ENCODE measurements around the gene OTUB2. TPM values are rescaled to one million over a fixed set of nuclear protein-coding genes. Genes with fewer than 3 reads are reported as not detected.

OTUB2 gene
- total RNA-seq, 6 experiments from 2014 or later, result 0.59 to 3.7 (median 0.85) TPM

DNA sequence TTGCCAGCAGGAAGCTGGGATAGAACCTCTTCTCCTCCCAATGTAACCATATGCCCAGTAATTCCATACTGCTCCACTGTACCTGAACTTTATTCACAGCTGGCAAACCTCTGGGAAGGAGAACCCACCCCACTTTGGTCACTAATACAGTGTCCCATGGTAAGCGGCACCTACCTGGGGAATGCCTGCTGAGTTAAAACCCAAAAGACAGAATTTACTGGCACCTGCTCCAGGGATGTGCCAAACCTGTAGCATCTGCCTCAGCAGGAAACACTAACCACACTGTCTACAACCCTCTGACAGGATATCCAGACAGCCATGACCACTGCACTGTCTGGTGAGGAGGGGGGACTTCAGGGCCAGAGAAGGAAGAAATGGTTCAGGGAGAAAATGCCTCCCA is 28.3 kb downstream of the OTUB2 start:
- no peak for TF ChIP-seq POLR2A (IDR thresholded peaks at IDR 0.05)
- TF ChIP-seq, protein P1, sequence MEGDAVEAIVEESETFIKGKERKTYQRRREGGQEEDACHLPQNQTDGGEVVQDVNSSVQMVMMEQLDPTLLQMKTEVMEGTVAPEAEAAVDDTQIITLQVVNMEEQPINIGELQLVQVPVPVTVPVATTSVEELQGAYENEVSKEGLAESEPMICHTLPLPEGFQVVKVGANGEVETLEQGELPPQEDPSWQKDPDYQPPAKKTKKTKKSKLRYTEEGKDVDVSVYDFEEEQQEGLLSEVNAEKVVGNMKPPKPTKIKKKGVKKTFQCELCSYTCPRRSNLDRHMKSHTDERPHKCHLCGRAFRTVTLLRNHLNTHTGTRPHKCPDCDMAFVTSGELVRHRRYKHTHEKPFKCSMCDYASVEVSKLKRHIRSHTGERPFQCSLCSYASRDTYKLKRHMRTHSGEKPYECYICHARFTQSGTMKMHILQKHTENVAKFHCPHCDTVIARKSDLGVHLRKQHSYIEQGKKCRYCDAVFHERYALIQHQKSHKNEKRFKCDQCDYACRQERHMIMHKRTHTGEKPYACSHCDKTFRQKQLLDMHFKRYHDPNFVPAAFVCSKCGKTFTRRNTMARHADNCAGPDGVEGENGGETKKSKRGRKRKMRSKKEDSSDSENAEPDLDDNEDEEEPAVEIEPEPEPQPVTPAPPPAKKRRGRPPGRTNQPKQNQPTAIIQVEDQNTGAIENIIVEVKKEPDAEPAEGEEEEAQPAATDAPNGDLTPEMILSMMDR (IDR thresholded peaks at IDR 0.05), result no peak
- 100% methylated on average over 1 of the region's 1 CpG for WGBS (ENCODE audit: insufficient coverage, low coverage, low lambda C conversion rate, missing lambda C conversion rate)
- peaks cover 0 to 78% (median 27%) of the 10 kb centered on the region in 4 donors for H3K36me3 ChIP-seq
- DNase-seq (no peak), ATAC-seq (no peak)
- intact Hi-C loops (cut with DNase I), result no loop called here
- H3K4me3 ChIP-seq, result no peak overlapping the region
- H3K27ac ChIP-seq, result no peak overlapping the region
- peaks cover 0 to 40% (median 15%) of the 10 kb centered on the region in 4 donors for H3K4me1 ChIP-seq
- H3K27me3 ChIP-seq, result no peaks in the 10 kb centered on the region
- H3K9me3 ChIP-seq, result no peaks in the 10 kb centered on the region

DNA sequence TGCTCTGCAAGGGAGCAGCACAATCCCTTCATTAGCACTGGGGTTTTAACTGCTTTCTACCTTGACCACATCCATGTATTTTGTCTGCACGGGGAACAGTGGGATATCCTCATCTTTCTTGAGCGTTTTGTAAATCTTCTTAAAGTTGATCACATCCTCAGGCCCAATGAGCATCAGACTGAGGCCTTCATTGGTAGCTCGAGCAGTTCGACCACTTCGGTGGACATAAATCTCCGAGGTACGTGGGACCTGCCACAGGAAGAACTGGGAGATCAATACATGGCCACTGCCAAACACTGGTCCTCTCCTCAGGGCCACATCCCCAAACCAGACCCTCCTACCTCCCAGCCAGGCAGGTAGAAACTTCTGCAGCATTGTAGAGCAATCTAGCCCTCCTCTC is 28.8 kb downstream of the OTUB2 start:
- intact Hi-C loops (cut with DNase I), result no loop called here
- 100% methylated on average over 1 of the region's 7 CpGs for WGBS (ENCODE audit: insufficient coverage, low coverage, low lambda C conversion rate, missing lambda C conversion rate)
- Histone ChIP-seq H3K27me3 (no peaks in the 10 kb centered on the region), H3K9me3 (no peaks in the 10 kb centered on the region), H3K4me1 (peaks cover 0 to 45% (median 17%) of the 10 kb centered on the region in 4 donors), H3K36me3 (peaks cover 0 to 78% (median 26%) of the 10 kb centered on the region in 4 donors), H3K27ac (no peak overlapping the region), H3K4me3 (no peak overlapping the region)
- TF ChIP-seq, protein P1 (IDR thresholded peaks at IDR 0.05), result no peak
- TF ChIP-seq POLR2A (IDR thresholded peaks at IDR 0.05), result no peak
- no peak for DNase-seq
- no peak for ATAC-seq

- no peaks in the 10 kb centered on the region for H3K9me3 ChIP-seq
- H3K27ac ChIP-seq, result no peak overlapping the region
- ATAC-seq (peak in 1 of 4 donors; percentile 21), DNase-seq (no peak)
- H3K36me3 ChIP-seq, result peaks cover 0 to 81% (median 24%) of the 10 kb centered on the region in 4 donors
- 84% methylated on average over 5 of the region's 6 CpGs for WGBS (ENCODE audit: insufficient coverage, low coverage, low lambda C conversion rate, missing lambda C conversion rate)
- H3K4me3 ChIP-seq, result no peak overlapping the region
- TF ChIP-seq, protein P1 (IDR thresholded peaks at IDR 0.05), result no peak
- no peak for TF ChIP-seq POLR2A (IDR thresholded peaks at IDR 0.05)
- peaks cover 0 to 40% (median 17%) of the 10 kb centered on the region in 4 donors for H3K4me1 ChIP-seq
- intact Hi-C loops (cut with DNase I), result no loop called here
- no peaks in the 10 kb centered on the region for H3K27me3 ChIP-seq
These were observed 30.6 kb downstream of the OTUB2 start for GRCh38 chr14:94056579-94057308.

GRCh38 chr14:94058128-94058673 is 32.1 kb downstream of the OTUB2 start:
- H3K4me3 ChIP-seq, result no peak overlapping the region
- peak overlapping the region in 2 of 3 donors; percentile 11 to 54 for H3K27ac ChIP-seq
- H3K36me3 ChIP-seq, result peaks cover 0 to 74% (median 27%) of the 10 kb centered on the region in 4 donors
- H3K27me3 ChIP-seq, result no peaks in the 10 kb centered on the region
- peaks cover 0 to 39% (median 17%) of the 10 kb centered on the region in 4 donors for H3K4me1 ChIP-seq
- DNase-seq, result no peak
- WGBS (ENCODE audit: insufficient coverage, low coverage, low lambda C conversion rate, missing lambda C conversion rate), result 0% methylated on average over 1 of the region's 1 CpG
- intact Hi-C loops (cut with DNase I), result no loop called here
- no peaks in the 10 kb centered on the region for H3K9me3 ChIP-seq
- peak in 3 of 4 donors; percentile 11 to 24 (median 19) for ATAC-seq
- TF ChIP-seq, protein P1 (IDR thresholded peaks at IDR 0.05), result no peak
- TF ChIP-seq POLR2A (IDR thresholded peaks at IDR 0.05), result no peak

Data from right lobe of liver (tissue), 6 donors.